Stimulated activated naive B cell treated with anti-CD40 and anti-IgM and Interleukin-4, amounts not matched to agents 10 μg/mL and 1 μg/mL and 100 μg/mL, for 72 hours (primary cell): ENCODE measurements around the gene STK39.
A peak's percentile ranks its signal among the peaks of the same experiment; 100 is the strongest.
"Not testable (repeated sequence)": the region's sequence is repeated elsewhere in the genome, so short reads cannot be mapped to it uniquely, and the experiment has no call there.

Experiments used
- ATAC-seq, 2 donors: fragments of 150-1000 bp; cut with Tn5 transposase; replicated peaks; 2 replicates each; pipeline ENCODE4 v1.10.0; 2021; ENCODE audit warnings: moderate library complexity in 1 of 2
- DNase-seq: peaks from one replicate; pipeline ENCODE4 v3.0.0; 2021
- H3K27ac Mint-ChIP-seq: one replicate; pipeline ENCODE4 v1.8.0; 2022; ENCODE audit warnings: mild to moderate bottlenecking, mixed read lengths
- H3K27me3 Mint-ChIP-seq, 2 donors: one replicate each; pipeline ENCODE4 v1.8.0; 2022; ENCODE audit warnings: mixed read lengths in 2 of 2
- H3K36me3 Mint-ChIP-seq, 2 donors: one replicate each; pipeline ENCODE4 v1.8.0; 2022; ENCODE audit warnings: mixed read lengths in 2 of 2, mild to moderate bottlenecking in 1 of 2
- H3K4me1 Mint-ChIP-seq, 2 donors: one replicate each; pipeline ENCODE4 v1.8.0; 2022; ENCODE audit warnings: mixed read lengths in 2 of 2, mild to moderate bottlenecking in 1 of 2
- H3K4me3 Mint-ChIP-seq, 2 donors: one replicate each; pipeline ENCODE4 v1.8.0; 2022; ENCODE audit warnings: mild to moderate bottlenecking in 2 of 2, mixed read lengths in 2 of 2, moderate library complexity in 1 of 2
- H3K9me3 Mint-ChIP-seq, 2 donors: one replicate each; pipeline ENCODE4 v1.8.0; 2022; ENCODE audit warnings: mixed read lengths in 2 of 2, mild to moderate bottlenecking in 1 of 2

Gene STK39

DNA sequence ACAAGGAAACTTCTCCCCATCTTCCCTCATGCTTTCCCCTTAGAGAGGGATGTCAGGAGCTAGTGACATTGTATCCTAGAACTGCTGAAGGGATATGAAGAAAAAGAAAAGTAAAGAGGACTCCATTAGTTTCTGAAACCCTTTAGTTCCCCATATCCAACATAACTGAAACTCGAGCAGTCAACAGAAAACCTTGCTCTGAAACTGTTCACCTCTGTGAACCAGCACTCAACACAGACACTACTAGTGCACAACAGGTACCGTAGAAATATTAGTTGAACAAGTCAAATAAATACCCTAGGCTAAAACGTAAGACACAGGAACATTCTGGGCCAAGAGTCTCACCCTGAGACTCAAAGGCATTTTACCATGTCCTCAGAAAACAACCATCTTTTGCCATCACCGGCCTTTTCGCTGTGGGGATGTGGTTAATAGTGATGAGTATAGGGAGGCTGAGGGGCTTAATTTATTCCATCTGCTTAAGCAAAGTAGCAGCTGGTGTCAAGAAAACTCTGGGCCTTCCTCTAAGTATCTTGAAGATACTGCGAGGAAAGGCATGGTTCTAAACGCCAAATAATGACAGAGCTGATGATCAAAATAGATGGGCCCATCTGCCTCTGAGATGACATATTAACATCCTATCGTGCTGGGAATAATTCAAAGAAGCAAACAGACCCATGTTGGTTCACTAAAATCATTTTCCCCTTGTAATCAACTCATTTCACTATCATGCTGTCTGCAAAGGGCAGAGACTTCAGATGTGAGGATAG is 156.8 kb downstream of the STK39 start:
- Mint-ChIP-seq H3K4me1 (peaks cover 11 to 20% of the 10 kb centered on the region in 2 donors), H3K27me3 (no peaks in the 10 kb centered on the region), H3K36me3 (peaks cover 8 to 12% of the 10 kb centered on the region in 2 donors), H3K9me3 (no peaks in the 10 kb centered on the region), H3K4me3 (peak overlapping the region; percentile 18 to 29), H3K27ac (peak overlapping the region; percentile 44)
- ATAC-seq (peak; percentile 90 to 91), DNase-seq (no peak)

DNA sequence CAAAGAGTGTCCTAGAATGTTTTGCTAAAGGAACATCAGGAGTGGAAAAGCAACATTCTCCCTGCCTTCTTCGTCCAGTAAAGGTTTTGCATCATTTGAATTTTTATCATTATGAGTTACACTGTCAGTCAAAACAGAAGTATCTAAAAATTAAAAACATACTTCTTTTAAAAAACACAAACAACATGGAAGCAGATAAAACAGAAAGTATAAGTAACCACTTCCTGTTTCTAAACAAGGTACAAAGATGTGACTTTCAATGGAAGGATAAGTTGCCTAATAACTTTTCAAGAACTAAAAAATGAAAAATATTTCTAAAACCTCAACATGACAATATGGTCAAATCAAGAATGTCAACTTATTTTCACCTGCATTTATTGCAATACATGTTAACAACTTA is 158.2 kb downstream of the STK39 start:
- DNase-seq (no peak), ATAC-seq (peak in 1 of 2 donors; percentile 39)
- Mint-ChIP-seq H3K4me1 (peaks cover 11 to 20% of the 10 kb centered on the region in 2 donors), H3K4me3 (no peak overlapping the region), H3K9me3 (no peaks in the 10 kb centered on the region), H3K27ac (peak overlapping the region; percentile 59), H3K36me3 (peaks cover 9 to 19% of the 10 kb centered on the region in 2 donors), H3K27me3 (no peaks in the 10 kb centered on the region)

DNA sequence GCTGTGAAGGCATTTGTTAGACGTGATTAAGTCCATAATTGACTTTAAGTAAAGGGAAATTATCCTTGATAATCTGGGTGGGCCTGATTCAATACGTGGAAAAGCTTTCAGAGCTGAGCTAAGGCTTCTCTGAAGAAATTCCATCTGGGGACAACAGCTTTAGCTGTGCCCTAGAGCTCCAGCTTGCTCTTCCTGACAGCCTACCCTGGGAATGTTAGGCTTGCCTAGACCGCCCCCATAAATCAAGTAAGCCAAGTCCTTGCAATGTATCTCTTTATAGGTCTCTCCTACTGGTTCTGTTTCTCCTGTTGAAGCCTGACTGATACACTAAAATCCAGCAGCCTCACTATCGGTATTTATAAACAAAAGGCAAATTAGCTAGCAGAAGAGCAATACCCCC is 160.0 kb downstream of the STK39 start:
- DNase-seq (no peak), ATAC-seq (no peak)
- Mint-ChIP-seq H3K27ac (no peak overlapping the region), H3K36me3 (peaks cover 14 to 26% of the 10 kb centered on the region in 2 donors), H3K9me3 (peaks cover 3 to 5% of the 10 kb centered on the region in 2 donors), H3K27me3 (no peaks in the 10 kb centered on the region), H3K4me1 (peaks cover 11 to 21% of the 10 kb centered on the region in 2 donors), H3K4me3 (no peak overlapping the region)

- H3K4me3 Mint-ChIP-seq, result no peak overlapping the region
These were observed 160.5 kb downstream of the STK39 start for GRCh38 chr2:168086851-168087250.

DNA sequence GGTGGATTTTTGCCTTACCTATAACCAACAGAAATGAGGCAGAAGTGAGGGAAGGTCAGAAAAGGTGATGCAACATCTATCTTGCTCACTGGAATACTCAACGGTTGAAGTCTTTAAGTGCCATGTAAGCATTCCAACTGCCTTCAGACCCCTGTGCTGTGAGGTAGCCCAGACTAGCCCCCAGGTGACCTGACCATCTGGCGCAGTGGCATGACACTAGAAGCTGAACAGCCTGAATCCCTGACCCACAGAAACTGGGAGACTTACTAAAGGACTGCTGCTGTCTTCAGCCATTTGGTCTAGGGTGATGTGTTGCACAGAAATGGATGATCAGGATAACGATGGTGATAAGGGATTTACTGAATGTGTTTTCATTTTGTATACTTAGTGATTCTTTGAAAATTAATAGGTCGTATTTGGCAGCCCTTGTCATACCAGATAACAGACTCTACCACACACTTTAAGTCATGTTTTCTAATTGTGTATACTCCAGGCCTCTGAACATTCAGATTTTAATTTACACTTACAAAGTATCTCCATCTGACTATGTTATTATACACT is 161.5 kb downstream of the STK39 start:
- ATAC-seq (no peak), DNase-seq (no peak)
- Mint-ChIP-seq H3K9me3 (peaks cover 8 to 12% of the 10 kb centered on the region in 2 donors), H3K27ac (no peak overlapping the region), H3K27me3 (no peaks in the 10 kb centered on the region), H3K4me1 (peaks cover 11 to 23% of the 10 kb centered on the region in 2 donors), H3K36me3 (peaks cover 23 to 40% of the 10 kb centered on the region in 2 donors), H3K4me3 (no peak overlapping the region)

More at GRCh38 chr2:168086851-168087250, 160.5 kb downstream of the STK39 start:
- H3K36me3 Mint-ChIP-seq, result peaks cover 18 to 32% of the 10 kb centered on the region in 2 donors
- H3K27me3 Mint-ChIP-seq, result no peaks in the 10 kb centered on the region
- ATAC-seq (no peak), DNase-seq (no peak)
- H3K4me1 Mint-ChIP-seq, result peaks cover 11 to 26% of the 10 kb centered on the region in 2 donors
- H3K9me3 Mint-ChIP-seq, result peaks cover 6 to 10% of the 10 kb centered on the region in 2 donors
- no peak overlapping the region for H3K27ac Mint-ChIP-seq

DNA sequence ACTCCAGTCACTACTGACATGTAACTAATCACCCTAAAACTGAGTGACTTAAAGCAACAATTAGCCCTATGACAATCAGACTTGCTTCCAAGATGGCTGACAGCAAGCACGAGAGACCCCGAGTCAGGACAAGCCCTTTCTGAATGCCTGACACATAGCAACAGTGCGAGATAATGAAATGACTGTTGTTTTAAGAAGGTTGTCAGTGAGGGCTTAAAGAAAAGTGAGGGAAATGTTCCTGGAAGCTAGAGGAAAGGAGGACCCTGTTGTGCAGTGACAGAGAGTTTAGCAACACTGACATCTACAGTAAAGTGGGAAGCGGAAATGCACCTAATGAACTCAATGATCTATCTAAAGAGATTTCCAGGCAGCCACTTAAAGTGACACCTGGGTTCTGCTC is 163.1 kb downstream of the STK39 start:
- H3K36me3 Mint-ChIP-seq, result peaks cover 35 to 46% of the 10 kb centered on the region in 2 donors
- H3K27me3 Mint-ChIP-seq, result no peaks in the 10 kb centered on the region
- no peak overlapping the region for H3K27ac Mint-ChIP-seq
- peaks cover 8 to 12% of the 10 kb centered on the region in 2 donors for H3K9me3 Mint-ChIP-seq
- no peak for DNase-seq
- peaks cover 11 to 16% of the 10 kb centered on the region in 2 donors for H3K4me1 Mint-ChIP-seq
- ATAC-seq, result no peak
- H3K4me3 Mint-ChIP-seq, result no peak overlapping the region

GRCh38 chr2:168081452-168081851 is 165.9 kb downstream of the STK39 start:
- DNase-seq, H3K27ac Mint-ChIP-seq, H3K4me3 Mint-ChIP-seq, H3K27me3 Mint-ChIP-seq: not testable (repeated sequence)
- Mint-ChIP-seq H3K9me3 (peaks cover 8 to 12% of the 10 kb centered on the region in 2 donors), H3K36me3 (peaks cover 34 to 46% of the 10 kb centered on the region in 2 donors), H3K4me1 (peaks cover 0 to 12% of the 10 kb centered on the region in 2 donors)
- ATAC-seq, result peak; percentile 44 to 71

DNA sequence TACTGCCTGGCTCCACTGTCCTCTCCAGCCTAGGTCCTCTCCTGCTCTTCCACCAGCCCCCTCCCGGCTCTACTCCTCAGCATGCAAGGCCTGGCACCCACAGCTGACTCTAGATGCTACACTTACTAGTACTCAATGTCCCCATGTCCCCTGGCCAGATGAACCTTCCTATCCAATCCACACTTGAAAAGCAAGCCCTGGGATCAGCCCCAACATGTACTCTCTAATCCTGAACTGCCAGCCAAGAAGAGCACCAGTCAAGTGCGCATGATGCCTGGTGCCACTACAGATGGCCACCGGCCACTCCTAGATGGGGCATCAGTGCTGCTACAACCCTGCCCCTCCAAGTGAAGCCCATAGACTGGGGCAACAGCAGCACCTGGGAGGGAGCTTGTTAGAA is 168.2 kb downstream of the STK39 start:
- no peaks in the 10 kb centered on the region for H3K27me3 Mint-ChIP-seq
- peaks cover 38 to 43% of the 10 kb centered on the region in 2 donors for H3K36me3 Mint-ChIP-seq
- DNase-seq, result no peak
- H3K27ac Mint-ChIP-seq, result no peak overlapping the region
- no peak overlapping the region for H3K4me3 Mint-ChIP-seq
- H3K4me1 Mint-ChIP-seq, result peaks cover 0 to 11% of the 10 kb centered on the region in 2 donors
- peaks cover 8 to 12% of the 10 kb centered on the region in 2 donors for H3K9me3 Mint-ChIP-seq
- no peak for ATAC-seq

DNA sequence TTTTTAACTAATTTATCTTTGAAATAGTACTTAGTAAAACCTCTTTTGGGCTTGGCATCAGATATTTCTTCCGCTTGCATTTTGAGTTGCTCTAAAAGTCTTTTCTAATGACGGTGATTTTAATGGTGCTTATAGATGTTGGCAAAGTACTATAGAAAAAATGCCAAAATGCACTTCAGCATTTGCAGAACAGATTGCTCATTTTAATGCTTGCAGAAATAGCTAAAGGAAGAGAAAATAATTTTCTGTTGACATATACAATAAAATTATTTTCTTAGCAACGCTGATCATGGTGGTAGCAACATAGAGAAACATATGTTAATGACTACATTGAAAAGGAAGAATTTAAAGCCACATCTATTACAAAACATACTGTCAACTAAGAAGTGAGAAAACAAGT is 170.7 kb downstream of the STK39 start:
- H3K27ac Mint-ChIP-seq, result no peak overlapping the region
- peaks cover 34 to 41% of the 10 kb centered on the region in 2 donors for H3K36me3 Mint-ChIP-seq
- no peak overlapping the region for H3K4me3 Mint-ChIP-seq
- peaks cover under 1% of the 10 kb centered on the region in 2 donors for H3K9me3 Mint-ChIP-seq
- H3K27me3 Mint-ChIP-seq, result no peaks in the 10 kb centered on the region
- ATAC-seq (no peak), DNase-seq (no peak)
- H3K4me1 Mint-ChIP-seq, result peaks cover 7 to 15% of the 10 kb centered on the region in 2 donors

GRCh38 chr2:168075446-168075845 is 171.9 kb downstream of the STK39 start:
- Mint-ChIP-seq H3K9me3 (no peaks in the 10 kb centered on the region), H3K4me1 (peaks cover 6 to 15% of the 10 kb centered on the region in 2 donors), H3K27me3 (no peaks in the 10 kb centered on the region), H3K27ac (no peak overlapping the region), H3K4me3 (no peak overlapping the region), H3K36me3 (peaks cover 29 to 40% of the 10 kb centered on the region in 2 donors)
- no peak for DNase-seq
- no peak for ATAC-seq

DNA sequence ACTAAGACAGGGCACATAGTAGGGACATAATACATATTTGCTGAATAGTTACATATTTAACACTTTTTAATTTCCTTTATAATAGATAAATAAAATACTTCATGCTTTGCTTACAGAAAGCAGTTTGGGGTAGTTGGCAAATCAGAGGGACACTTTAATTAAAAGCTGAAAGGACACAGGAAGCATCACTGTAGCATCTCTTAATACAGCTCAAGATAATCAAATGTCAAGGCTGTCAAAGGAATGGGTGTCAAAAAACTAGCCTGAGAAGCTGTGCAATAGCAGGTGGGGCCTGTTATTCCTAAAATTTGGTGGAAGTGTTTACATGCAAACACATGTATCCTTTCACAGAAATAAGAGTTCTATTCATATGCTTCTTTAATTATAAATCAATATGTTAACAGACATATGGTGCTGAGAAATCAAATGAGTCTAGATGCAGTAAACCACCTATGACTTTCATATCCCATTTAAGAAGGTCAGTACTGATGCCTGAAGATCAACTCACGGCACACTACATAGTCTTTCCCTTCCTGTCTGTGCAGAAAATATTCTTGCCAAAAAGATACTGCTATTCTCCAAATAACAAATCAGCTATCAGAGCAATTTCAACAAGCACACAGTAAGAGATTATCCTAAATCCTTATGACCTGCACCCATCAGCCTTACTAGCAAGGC is 174.6 kb downstream of the STK39 start:
- no peak for DNase-seq
- Mint-ChIP-seq H3K27ac (no peak overlapping the region), H3K36me3 (peaks cover 19 to 33% of the 10 kb centered on the region in 2 donors), H3K27me3 (no peaks in the 10 kb centered on the region), H3K4me1 (peaks cover 4 to 15% of the 10 kb centered on the region in 2 donors), H3K4me3 (peak overlapping the region in 1 of 2 donors; percentile 28), H3K9me3 (peaks cover 0 to under 1% of the 10 kb centered on the region in 2 donors)
- ATAC-seq, result peak; percentile 93 to 99

DNA sequence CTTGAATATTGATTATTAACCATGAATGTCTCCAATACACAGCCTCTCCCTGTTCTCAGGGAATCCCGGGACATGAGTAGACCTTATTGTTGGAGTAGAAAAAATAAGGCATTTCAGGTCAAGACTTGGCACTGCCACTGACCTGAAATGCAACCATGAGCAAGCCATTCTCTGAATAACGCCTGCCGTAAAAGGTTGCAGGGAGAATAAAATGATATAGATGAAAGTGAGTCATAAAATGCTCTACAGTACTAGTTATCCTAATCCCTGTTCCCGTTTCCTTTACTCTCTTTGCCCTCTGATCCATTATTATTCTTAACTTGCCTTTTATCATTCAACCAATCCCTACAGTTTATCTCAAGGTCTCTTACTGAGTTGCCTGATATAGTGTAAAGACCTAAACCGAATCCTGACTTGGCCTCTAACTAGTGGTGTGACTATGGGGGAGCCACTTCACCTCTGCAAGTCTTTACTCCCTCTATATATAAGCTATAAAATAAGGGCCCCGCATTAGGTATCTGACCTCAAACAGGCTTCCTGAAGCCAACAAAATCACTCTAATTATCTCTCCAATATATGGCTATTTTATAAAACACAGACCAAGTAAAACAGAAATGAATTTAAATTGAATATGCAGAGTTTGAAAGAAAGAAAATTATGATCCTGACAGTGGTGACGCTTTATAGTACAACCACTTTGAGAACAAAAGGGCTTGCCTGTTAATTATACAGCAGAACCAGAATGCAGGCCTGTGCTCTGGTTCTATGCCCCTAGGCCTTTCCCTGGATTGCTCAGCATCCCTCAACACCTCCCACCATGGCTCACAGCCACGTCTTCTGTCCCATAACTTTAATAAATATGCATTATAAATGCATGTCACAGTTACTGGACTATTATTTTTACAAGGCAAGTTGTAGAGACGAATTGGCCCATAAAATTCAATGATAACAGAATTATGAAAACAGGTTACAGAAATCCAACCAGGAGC is 183.1 kb downstream of the STK39 start:
- Mint-ChIP-seq H3K27ac (no peak overlapping the region), H3K4me1 (no peaks in the 10 kb centered on the region), H3K4me3 (no peak overlapping the region), H3K9me3 (peaks cover 0 to 4% of the 10 kb centered on the region in 2 donors), H3K27me3 (no peaks in the 10 kb centered on the region), H3K36me3 (peaks cover 25 to 53% of the 10 kb centered on the region in 2 donors)
- ATAC-seq, result no peak
- DNase-seq, result no peak

- peaks cover 0 to 4% of the 10 kb centered on the region in 2 donors for H3K9me3 Mint-ChIP-seq
- DNase-seq, result no peak
- peaks cover 23 to 48% of the 10 kb centered on the region in 2 donors for H3K36me3 Mint-ChIP-seq
- H3K27me3 Mint-ChIP-seq, result no peaks in the 10 kb centered on the region
- H3K27ac Mint-ChIP-seq, result no peak overlapping the region
- ATAC-seq, result no peak
- H3K4me1 Mint-ChIP-seq, result no peaks in the 10 kb centered on the region
- H3K4me3 Mint-ChIP-seq, result no peak overlapping the region
These were observed 184.5 kb downstream of the STK39 start for GRCh38 chr2:168062936-168063335.
